ENCODE data around the gene MAP1S.

DNA sequence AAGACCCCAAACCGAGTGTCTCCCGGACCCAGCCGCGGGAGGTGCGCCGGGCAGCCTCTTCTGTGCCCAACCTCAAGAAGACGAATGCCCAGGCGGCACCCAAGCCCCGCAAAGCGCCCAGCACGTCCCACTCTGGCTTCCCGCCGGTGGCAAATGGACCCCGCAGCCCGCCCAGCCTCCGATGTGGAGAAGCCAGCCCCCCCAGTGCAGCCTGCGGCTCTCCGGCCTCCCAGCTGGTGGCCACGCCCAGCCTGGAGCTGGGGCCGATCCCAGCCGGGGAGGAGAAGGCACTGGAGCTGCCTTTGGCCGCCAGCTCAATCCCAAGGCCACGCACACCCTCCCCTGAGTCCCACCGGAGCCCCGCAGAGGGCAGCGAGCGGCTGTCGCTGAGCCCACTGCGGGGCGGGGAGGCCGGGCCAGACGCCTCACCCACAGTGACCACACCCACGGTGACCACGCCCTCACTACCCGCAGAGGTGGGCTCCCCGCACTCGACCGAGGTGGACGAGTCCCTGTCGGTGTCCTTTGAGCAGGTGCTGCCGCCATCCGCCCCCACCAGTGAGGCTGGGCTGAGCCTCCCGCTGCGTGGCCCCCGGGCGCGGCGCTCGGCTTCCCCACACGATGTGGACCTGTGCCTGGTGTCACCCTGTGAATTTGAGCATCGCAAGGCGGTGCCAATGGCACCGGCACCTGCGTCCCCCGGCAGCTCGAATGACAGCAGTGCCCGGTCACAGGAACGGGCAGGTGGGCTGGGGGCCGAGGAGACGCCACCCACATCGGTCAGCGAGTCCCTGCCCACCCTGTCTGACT, 7.9 kb downstream of the MAP1S start:
- TF ChIP-seq, protein P1, sequence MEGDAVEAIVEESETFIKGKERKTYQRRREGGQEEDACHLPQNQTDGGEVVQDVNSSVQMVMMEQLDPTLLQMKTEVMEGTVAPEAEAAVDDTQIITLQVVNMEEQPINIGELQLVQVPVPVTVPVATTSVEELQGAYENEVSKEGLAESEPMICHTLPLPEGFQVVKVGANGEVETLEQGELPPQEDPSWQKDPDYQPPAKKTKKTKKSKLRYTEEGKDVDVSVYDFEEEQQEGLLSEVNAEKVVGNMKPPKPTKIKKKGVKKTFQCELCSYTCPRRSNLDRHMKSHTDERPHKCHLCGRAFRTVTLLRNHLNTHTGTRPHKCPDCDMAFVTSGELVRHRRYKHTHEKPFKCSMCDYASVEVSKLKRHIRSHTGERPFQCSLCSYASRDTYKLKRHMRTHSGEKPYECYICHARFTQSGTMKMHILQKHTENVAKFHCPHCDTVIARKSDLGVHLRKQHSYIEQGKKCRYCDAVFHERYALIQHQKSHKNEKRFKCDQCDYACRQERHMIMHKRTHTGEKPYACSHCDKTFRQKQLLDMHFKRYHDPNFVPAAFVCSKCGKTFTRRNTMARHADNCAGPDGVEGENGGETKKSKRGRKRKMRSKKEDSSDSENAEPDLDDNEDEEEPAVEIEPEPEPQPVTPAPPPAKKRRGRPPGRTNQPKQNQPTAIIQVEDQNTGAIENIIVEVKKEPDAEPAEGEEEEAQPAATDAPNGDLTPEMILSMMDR (IDR thresholded peaks at IDR 0.05): no peak
- TF ChIP-seq POLR2A (IDR thresholded peaks at IDR 0.05): no peak

All from thyroid gland (tissue), 4 donors.